AG09309 (cell line): ENCODE measurements around the gene SREBF1.
"Not testable (repeated sequence)": the region's sequence is repeated elsewhere in the genome, so short reads cannot be mapped to it uniquely, and the experiment has no call there.

Source experiments
- DNase-seq: peaks from one replicate; pipeline ENCODE4 v3.0.0-alpha.2; 2010; ENCODE audit warnings: low read depth
- H3K4me3 ChIP-seq: 2 replicates; pipeline ENCODE4 v1.5.1; 2011; ENCODE audit warnings: mild to moderate bottlenecking, low read depth, low read length, moderate library complexity; ENCODE audit not compliant: control insufficient read depth
- CTCF ChIP-seq: IDR thresholded peaks from 2 replicates; pipeline ENCODE4 v1.5.1; 2011; ENCODE audit warnings: mild to moderate bottlenecking, low read depth, low read length, inconsistent platforms; ENCODE audit not compliant: insufficient read depth, control insufficient read depth; ENCODE audit errors: missing control alignments

SREBF1 gene

GRCh38 chr17:17808706-17809432 lies 27.9 kb downstream of the SREBF1 start:
- no peak overlapping the region for H3K4me3 ChIP-seq
- no peak for DNase-seq
- no peak for TF ChIP-seq CTCF

DNA sequence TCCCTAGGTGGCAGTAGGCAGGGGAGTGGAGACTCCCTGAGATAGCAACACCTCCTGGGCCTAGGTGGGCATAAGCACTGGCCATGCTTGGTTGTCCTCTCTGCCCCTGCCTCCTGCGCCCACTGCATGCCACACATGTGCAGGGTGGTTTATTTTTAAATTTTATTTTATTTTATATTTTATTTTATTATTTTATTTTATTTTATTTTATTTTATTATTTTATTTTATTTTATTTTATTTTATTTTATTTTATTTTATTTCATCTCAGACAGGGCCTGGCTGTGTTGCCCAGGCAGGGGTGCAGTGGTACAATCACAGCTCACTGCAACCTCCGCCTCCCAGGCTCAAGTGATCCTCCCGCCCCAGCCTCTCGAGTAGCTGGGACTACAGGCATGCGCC lies 28.6 kb downstream of the SREBF1 start:
- not testable (repeated sequence) for H3K4me3 ChIP-seq, DNase-seq

DNA sequence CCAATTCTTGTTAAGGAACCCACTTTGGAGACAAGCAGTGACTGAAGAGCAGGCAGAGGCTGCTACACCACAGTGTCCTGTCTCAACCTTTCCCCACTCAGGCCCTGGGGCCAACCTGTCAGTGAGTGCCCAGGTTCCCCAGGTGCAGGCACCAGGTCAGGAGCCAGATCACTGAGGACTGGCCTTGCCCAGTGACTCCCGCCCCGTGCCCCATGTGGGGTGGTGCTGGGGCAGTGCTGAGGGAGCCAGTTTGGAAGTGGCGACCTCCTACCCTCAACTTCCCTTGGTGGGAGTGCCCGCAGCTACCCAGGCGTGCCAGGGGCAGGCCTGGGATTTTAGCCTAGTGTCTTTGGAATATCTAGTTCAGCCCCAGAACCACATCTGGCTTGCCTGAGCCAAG lies 29.3 kb downstream of the SREBF1 start:
- DNase-seq = no peak
- TF ChIP-seq CTCF = no peak
- no peak overlapping the region for H3K4me3 ChIP-seq

- no peak for DNase-seq
- no peak overlapping the region for H3K4me3 ChIP-seq
- TF ChIP-seq CTCF = no peak
These were observed 30.0 kb downstream of the SREBF1 start for GRCh38 chr17:17806611-17807274.

GRCh38 chr17:17806035-17806434 lies 30.8 kb downstream of the SREBF1 start:
- no peak for DNase-seq
- TF ChIP-seq CTCF = no peak
- no peak overlapping the region for H3K4me3 ChIP-seq

- no peak for TF ChIP-seq CTCF
- DNase-seq = no peak
- H3K4me3 ChIP-seq = no peak overlapping the region
These were observed 31.2 kb downstream of the SREBF1 start for GRCh38 chr17:17805575-17805974.

DNA sequence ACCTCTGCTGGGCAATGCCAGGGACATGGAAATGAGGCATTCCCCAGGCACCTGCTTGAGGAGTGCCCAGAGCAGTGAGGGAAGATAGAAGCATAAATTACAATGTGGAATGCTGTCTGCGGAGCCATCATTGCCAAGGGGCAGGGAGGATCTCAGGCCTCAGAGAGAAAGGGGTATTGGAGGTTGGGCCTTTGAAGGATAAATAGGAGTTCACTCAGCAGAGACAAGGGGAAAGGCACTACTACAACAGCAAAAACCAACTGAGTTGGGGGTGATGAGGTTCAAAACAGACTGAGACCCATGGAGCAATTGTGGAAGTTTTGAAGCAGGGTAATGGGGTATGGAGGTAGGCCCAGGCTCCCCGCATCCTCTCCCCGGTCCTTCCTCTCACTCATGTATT lies 32.8 kb downstream of the SREBF1 start:
- no peak overlapping the region for H3K4me3 ChIP-seq
- DNase-seq = no peak
- no peak for TF ChIP-seq CTCF
